Hepatocyte (in vitro differentiated cells): ENCODE results near the gene MAD1L1. TPM values are rescaled to one million over a fixed set of nuclear protein-coding genes. Genes with fewer than 3 reads are reported as not detected.
"Not testable (repeated sequence)": the region's sequence is repeated elsewhere in the genome, so short reads cannot be mapped to it uniquely, and the experiment has no call there.

Experiments
- DNase-seq: peaks from one replicate; pipeline ENCODE4 v3.0.0-alpha.2; 2016; ENCODE audit warnings: low spot score
- H2AFZ ChIP-seq: fragments of 200-600 bp; sonication (generic); 2 replicates; pipeline ENCODE4 v1.6.0; 2016; ENCODE audit warnings: antibody characterized with exemption, mild to moderate bottlenecking
- H3K27ac ChIP-seq: fragments of 200-600 bp; sonication (generic); 2 replicates; pipeline ENCODE4 v1.5.1; 2016; ENCODE audit warnings: mild to moderate bottlenecking
- H3K27me3 ChIP-seq: fragments of 200-600 bp; sonication (generic); 2 replicates; pipeline ENCODE4 v1.6.1; 2016
- H3K36me3 ChIP-seq: fragments of 200-600 bp; sonication (generic); replicated peaks from 2 replicates; pipeline ENCODE4 v1.5.1; 2016; ENCODE audit warnings: low read depth; ENCODE audit not compliant: insufficient read depth
- H3K4me1 ChIP-seq: fragments of 200-600 bp; sonication (generic); 2 replicates; pipeline ENCODE4 v1.5.1; 2016; ENCODE audit warnings: mild to moderate bottlenecking, moderate library complexity; ENCODE audit not compliant: insufficient read depth
- H3K4me2 ChIP-seq: fragments of 200-600 bp; sonication (generic); 2 replicates; pipeline ENCODE4 v1.6.0; 2016
- H3K4me3 ChIP-seq: fragments of 200-600 bp; sonication (generic); 2 replicates; pipeline ENCODE4 v1.5.1; 2016; ENCODE audit warnings: mild to moderate bottlenecking
- H3K79me2 ChIP-seq: fragments of 200-600 bp; sonication (generic); 2 replicates; pipeline ENCODE4 v1.6.0; 2017; ENCODE audit warnings: mild to moderate bottlenecking
- H3K9me2 ChIP-seq: fragments of 200-600 bp; sonication (generic); replicated peaks from 2 replicates; pipeline ENCODE4 v1.6.0; 2017; ENCODE audit warnings: mild to moderate bottlenecking; ENCODE audit not compliant: insufficient read depth
- H3K9me3 ChIP-seq: fragments of 200-600 bp; sonication (generic); 2 replicates; pipeline ENCODE4 v1.5.1; 2016; ENCODE audit warnings: low read depth, mild to moderate bottlenecking
- H4K20me1 ChIP-seq: fragments of 200-600 bp; sonication (generic); 2 replicates; pipeline ENCODE4 v1.6.0; 2016; ENCODE audit warnings: mild to moderate bottlenecking; ENCODE audit not compliant: insufficient read depth, poor library complexity, severe bottlenecking
- EZH2 ChIP-seq: fragments of 200-600 bp; sonication (generic); IDR thresholded peaks from 2 replicates; pipeline ENCODE4 v1.6.1; 2016; ENCODE audit warnings: antibody characterized with exemption, mild to moderate bottlenecking, borderline replicate concordance
- EZH2phosphoT487 ChIP-seq: fragments of 200-600 bp; sonication (generic); IDR thresholded peaks from one replicate; pipeline ENCODE4 v1.6.1; 2018; ENCODE audit warnings: antibody characterized with exemption, mild to moderate bottlenecking, low read depth, moderate library complexity; ENCODE audit not compliant: unreplicated experiment, severe bottlenecking
- WGBS: methylation state at CpG from one replicate; pipeline ENCODE4 v1.1.6; 2016; ENCODE audit warnings: low lambda C conversion rate; ENCODE audit errors: missing lambda C conversion rate; 5-methylcytosine and 5-hydroxymethylcytosine counted together
- polyA plus RNA-seq: library from polyadenylated mRNA; unstranded; fragments of >200 nt; fragmentation: Nextera tagmentation; extraction: Ambion mirVana; gene quantifications from 2 replicates; pipeline ENCODE4 v1.2.1, GENCODE V29; 2016
- total RNA-seq: library from RNA; depleted of rRNA; stranded (reverse); fragments of >200 nt; gene quantifications from 2 replicates; pipeline ENCODE4 v1.2.3, GENCODE V29; 2014
- TF ChIP-seq, protein P1 (sequence below): fragments of 200-600 bp; sonication (generic); IDR thresholded peaks from 2 replicates; pipeline ENCODE4 v1.5.1; 2016; ENCODE audit warnings: antibody characterized with exemption, mild to moderate bottlenecking; ENCODE audit not compliant: poor library complexity

The MAD1L1 gene
- total and polyA plus RNA-seq, 2 experiments from 2014 or later = 30.7 to 31.0 TPM

DNA sequence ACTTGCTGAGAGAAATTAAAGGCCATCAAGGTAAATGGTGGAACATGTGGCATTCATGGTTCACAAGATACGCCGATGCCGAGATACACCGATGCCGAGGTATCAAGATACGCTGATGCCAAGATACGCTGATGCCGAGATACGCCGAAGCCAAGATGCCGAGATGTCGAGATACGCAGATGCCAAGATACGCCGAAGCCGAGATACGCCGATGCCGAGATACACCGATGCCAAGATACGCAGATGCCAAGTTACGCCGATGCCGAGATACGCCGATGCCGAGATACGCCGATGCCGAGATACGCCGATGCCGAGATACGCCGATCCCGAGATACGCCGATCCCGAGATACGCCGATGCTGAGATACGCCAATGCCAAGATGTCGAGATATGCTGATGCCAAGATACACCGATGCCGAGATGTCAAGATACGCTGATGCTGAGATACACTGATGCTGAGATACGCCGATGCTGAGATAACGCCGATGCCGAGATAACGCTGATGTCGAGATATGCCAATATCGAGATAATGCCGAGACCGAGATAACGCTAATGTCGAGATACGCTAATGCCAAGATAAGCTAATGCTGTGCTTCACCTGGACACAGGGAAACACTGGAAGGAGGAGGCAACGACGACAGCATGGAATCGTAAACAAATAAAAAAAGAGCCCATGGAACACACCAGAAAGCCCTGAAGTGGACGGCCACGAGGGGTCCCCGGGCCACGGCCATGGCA, 172.6 kb downstream of the MAD1L1 start:
- no peak overlapping the region for H3K4me3 ChIP-seq
- no peaks in the 10 kb centered on the region for H4K20me1 ChIP-seq
- H3K4me1 ChIP-seq = peaks cover 5% of the 10 kb centered on the region
- 98% methylated on average over 64 of the region's 66 CpGs for WGBS
- TF ChIP-seq, protein P1, sequence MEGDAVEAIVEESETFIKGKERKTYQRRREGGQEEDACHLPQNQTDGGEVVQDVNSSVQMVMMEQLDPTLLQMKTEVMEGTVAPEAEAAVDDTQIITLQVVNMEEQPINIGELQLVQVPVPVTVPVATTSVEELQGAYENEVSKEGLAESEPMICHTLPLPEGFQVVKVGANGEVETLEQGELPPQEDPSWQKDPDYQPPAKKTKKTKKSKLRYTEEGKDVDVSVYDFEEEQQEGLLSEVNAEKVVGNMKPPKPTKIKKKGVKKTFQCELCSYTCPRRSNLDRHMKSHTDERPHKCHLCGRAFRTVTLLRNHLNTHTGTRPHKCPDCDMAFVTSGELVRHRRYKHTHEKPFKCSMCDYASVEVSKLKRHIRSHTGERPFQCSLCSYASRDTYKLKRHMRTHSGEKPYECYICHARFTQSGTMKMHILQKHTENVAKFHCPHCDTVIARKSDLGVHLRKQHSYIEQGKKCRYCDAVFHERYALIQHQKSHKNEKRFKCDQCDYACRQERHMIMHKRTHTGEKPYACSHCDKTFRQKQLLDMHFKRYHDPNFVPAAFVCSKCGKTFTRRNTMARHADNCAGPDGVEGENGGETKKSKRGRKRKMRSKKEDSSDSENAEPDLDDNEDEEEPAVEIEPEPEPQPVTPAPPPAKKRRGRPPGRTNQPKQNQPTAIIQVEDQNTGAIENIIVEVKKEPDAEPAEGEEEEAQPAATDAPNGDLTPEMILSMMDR = no peak
- TF ChIP-seq EZH2 (no peak), EZH2phosphoT487 (no peak)
- DNase-seq = no peak
- no peak overlapping the region for H2AFZ ChIP-seq
- no peaks in the 10 kb centered on the region for H3K9me2 ChIP-seq
- H3K4me2 ChIP-seq = no peak overlapping the region
- no peaks in the 10 kb centered on the region for H3K27me3 ChIP-seq
- H3K36me3 ChIP-seq = no peaks in the 10 kb centered on the region
- no peaks in the 10 kb centered on the region for H3K9me3 ChIP-seq
- no peaks in the 10 kb centered on the region for H3K79me2 ChIP-seq
- no peak overlapping the region for H3K27ac ChIP-seq

DNA sequence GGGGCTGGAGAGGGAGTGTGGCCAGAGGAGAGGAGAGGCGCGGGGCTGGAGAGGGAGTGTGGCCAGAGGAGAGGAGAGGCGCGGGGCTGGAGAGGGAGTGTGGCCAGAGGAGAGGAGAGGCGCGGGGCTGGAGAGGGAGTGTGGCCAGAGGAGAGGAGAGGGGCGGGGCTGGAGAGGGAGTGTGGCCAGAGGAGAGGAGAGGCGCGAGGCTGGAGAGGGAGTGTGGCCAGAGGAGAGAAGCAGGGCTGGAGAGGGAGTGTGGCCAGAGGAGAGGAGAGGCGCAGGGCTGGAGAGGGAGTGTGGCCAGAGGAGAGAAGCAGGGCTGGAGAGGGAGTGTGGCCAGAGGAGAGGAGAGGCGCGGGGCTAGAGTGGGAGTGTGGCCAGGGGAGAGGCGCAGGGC, 174.5 kb downstream of the MAD1L1 start:
- not testable (repeated sequence) for H3K36me3 ChIP-seq, H3K27ac ChIP-seq

DNA sequence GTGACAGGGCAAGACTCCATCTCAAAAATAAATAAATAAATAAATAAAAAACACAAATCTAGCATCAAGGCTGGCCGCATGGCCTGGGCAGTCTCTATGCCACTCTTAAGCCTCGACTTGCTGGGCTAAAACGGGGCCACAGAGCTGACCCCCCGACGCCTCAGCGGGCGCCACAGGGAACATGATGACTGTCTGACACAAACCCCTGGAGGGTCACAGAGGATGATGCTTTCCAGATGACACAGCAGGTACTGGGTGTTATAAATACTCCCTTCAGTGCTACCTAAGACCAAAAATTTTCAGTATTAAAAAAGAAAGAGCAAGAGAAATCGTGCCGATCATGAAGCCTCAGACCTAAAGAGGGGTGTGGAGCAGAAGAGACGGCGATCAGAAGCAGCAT, 176.8 kb downstream of the MAD1L1 start:
- no peak for DNase-seq
- no peak overlapping the region for H3K4me2 ChIP-seq
- no peak overlapping the region for H3K4me3 ChIP-seq
- TF ChIP-seq, protein P1 = no peak
- no peak for TF ChIP-seq EZH2phosphoT487
- TF ChIP-seq EZH2 = no peak
- no peaks in the 10 kb centered on the region for H3K36me3 ChIP-seq
- no peaks in the 10 kb centered on the region for H3K9me3 ChIP-seq
- WGBS = 86% methylated on average over 11 of the region's 11 CpGs
- no peaks in the 10 kb centered on the region for H3K79me2 ChIP-seq
- no peaks in the 10 kb centered on the region for H3K9me2 ChIP-seq
- H2AFZ ChIP-seq = no peak overlapping the region
- H3K27me3 ChIP-seq = no peaks in the 10 kb centered on the region
- no peaks in the 10 kb centered on the region for H4K20me1 ChIP-seq
- no peak overlapping the region for H3K27ac ChIP-seq
- H3K4me1 ChIP-seq = no peaks in the 10 kb centered on the region

More for the DNA sequence above, 174.5 kb downstream of the MAD1L1 start:
- not testable (repeated sequence) for H3K4me2 ChIP-seq, H3K9me3 ChIP-seq, H3K27me3 ChIP-seq, H2AFZ ChIP-seq, H4K20me1 ChIP-seq, H3K9me2 ChIP-seq, H3K79me2 ChIP-seq, H3K4me1 ChIP-seq, H3K4me3 ChIP-seq, DNase-seq
- WGBS = no CpG with 5 or more reads among the region's 13 CpGs

DNA sequence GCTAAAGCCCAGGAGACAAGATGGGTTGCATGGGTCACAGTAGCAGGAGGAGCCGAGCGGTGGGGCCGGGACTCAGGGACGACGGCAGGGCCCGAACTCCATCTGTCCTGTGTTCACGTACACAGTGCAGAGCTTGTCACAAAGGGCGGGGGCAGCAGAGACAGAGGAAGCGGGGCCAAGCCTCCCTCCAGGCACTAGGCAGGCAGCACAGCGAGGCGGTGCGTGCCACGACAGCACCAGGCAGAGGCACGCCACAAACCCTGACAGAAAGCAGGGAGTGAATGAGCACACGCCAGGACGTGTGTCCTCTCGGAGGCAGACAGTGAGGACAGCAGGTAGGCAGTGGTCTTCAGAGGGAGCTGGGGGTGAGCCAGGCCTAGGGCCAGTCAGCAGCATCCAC, 177.8 kb downstream of the MAD1L1 start:
- no peak for DNase-seq
- Histone ChIP-seq H3K36me3 (no peaks in the 10 kb centered on the region), H3K4me3 (no peak overlapping the region), H2AFZ (no peak overlapping the region), H3K27me3 (no peaks in the 10 kb centered on the region), H3K4me1 (no peaks in the 10 kb centered on the region), H3K79me2 (no peaks in the 10 kb centered on the region), H3K27ac (no peak overlapping the region), H3K9me2 (no peaks in the 10 kb centered on the region), H3K9me3 (no peaks in the 10 kb centered on the region), H3K4me2 (no peak overlapping the region), H4K20me1 (no peaks in the 10 kb centered on the region)
- WGBS = 93% methylated on average over 17 of the region's 17 CpGs
- TF ChIP-seq EZH2 = no peak
- TF ChIP-seq, protein P1 = no peak
- no peak for TF ChIP-seq EZH2phosphoT487
